Loucy (cell line): ENCODE results near the gene BTD.

Experiments
- H2AFZ ChIP-seq: fragments of 200-600 bp; sonication (generic); 2 replicates; pipeline ENCODE4 v1.6.0; 2016; ENCODE audit warnings: antibody characterized with exemption, mild to moderate bottlenecking, low read length, moderate library complexity
- H3F3A ChIP-seq: fragments of 200-600 bp; 2 replicates; pipeline ENCODE4 v1.6.0; 2016; ENCODE audit warnings: antibody characterized with exemption, low read depth, mild to moderate bottlenecking
- H3K27me3 ChIP-seq: fragments of 200-600 bp; sonication (generic); 2 replicates; pipeline ENCODE4 v1.6.1; 2014; ENCODE audit warnings: low read length, mild to moderate bottlenecking; ENCODE audit not compliant: insufficient read depth, poor library complexity, severe bottlenecking
- H3K36me3 ChIP-seq: fragments of 200-600 bp; sonication (generic); 2 replicates; pipeline ENCODE4 v1.6.1; 2016; ENCODE audit warnings: low read length; ENCODE audit not compliant: insufficient read depth
- H3K4me1 ChIP-seq: fragments of 200-600 bp; sonication (generic); 2 replicates; pipeline ENCODE4 v1.5.1; 2014; ENCODE audit warnings: low read length, mild to moderate bottlenecking; ENCODE audit not compliant: insufficient read depth, poor library complexity, severe bottlenecking
- H3K4me2 ChIP-seq: fragments of 200-600 bp; sonication (generic); 2 replicates; pipeline ENCODE4 v1.6.0; 2014; ENCODE audit warnings: antibody characterized with exemption, low read length, low read depth, mild to moderate bottlenecking; ENCODE audit not compliant: poor library complexity, severe bottlenecking
- H3K4me3 ChIP-seq: fragments of 200-600 bp; sonication (generic); 2 replicates; pipeline ENCODE4 v1.5.1; 2014; ENCODE audit warnings: low read length, mild to moderate bottlenecking, mixed read lengths; ENCODE audit not compliant: poor library complexity, severe bottlenecking
- H3K79me2 ChIP-seq: fragments of 200-600 bp; sonication (generic); 2 replicates; pipeline ENCODE4 v1.6.1; 2014; ENCODE audit warnings: low read length; ENCODE audit not compliant: insufficient read depth
- H3K9ac ChIP-seq: fragments of 200-600 bp; sonication (generic); 2 replicates; pipeline ENCODE4 v1.6.0; 2014; ENCODE audit warnings: mild to moderate bottlenecking, low read depth, low read length, moderate library complexity; ENCODE audit not compliant: poor library complexity, severe bottlenecking
- H3K9me2 ChIP-seq: fragments of 200-600 bp; sonication (generic); replicated peaks from 2 replicates; pipeline ENCODE4 v1.6.1; 2016; ENCODE audit warnings: low read depth, low read length, mixed read lengths
- H3K9me3 ChIP-seq: fragments of 200-600 bp; sonication (generic); 2 replicates; pipeline ENCODE4 v1.6.1; 2014; ENCODE audit warnings: mild to moderate bottlenecking, antibody characterized with exemption, low read length, low read depth; ENCODE audit not compliant: insufficient read depth
- H4K20me1 ChIP-seq: fragments of 200-600 bp; sonication (generic); 2 replicates; pipeline ENCODE4 v1.6.0; 2014; ENCODE audit warnings: antibody characterized with exemption, low read length, mild to moderate bottlenecking; ENCODE audit not compliant: insufficient read depth, poor library complexity, severe bottlenecking
- EZH2phosphoT487 ChIP-seq: fragments of 200-600 bp; IDR thresholded peaks from 2 replicates; pipeline ENCODE4 v1.6.1; 2018; ENCODE audit warnings: antibody characterized with exemption, mild to moderate bottlenecking, moderate library complexity, borderline replicate concordance
- TF ChIP-seq, protein P1 (sequence below): fragments of 200-600 bp; sonication (generic); conservative IDR thresholded peaks from 2 replicates; pipeline ENCODE4 v1.5.1; 2014; ENCODE audit warnings: mild to moderate bottlenecking, antibody characterized with exemption, low read length

Gene BTD

GRCh38 chr3:15656342-15656741, 54.8 kb downstream of the BTD start:
- TF ChIP-seq EZH2phosphoT487 = no peak
- TF ChIP-seq, protein P1, sequence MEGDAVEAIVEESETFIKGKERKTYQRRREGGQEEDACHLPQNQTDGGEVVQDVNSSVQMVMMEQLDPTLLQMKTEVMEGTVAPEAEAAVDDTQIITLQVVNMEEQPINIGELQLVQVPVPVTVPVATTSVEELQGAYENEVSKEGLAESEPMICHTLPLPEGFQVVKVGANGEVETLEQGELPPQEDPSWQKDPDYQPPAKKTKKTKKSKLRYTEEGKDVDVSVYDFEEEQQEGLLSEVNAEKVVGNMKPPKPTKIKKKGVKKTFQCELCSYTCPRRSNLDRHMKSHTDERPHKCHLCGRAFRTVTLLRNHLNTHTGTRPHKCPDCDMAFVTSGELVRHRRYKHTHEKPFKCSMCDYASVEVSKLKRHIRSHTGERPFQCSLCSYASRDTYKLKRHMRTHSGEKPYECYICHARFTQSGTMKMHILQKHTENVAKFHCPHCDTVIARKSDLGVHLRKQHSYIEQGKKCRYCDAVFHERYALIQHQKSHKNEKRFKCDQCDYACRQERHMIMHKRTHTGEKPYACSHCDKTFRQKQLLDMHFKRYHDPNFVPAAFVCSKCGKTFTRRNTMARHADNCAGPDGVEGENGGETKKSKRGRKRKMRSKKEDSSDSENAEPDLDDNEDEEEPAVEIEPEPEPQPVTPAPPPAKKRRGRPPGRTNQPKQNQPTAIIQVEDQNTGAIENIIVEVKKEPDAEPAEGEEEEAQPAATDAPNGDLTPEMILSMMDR = no peak
- Histone ChIP-seq H3K4me3 (no peak overlapping the region), H3K9ac (no peak overlapping the region), H3K4me1 (peaks cover 15% of the 10 kb centered on the region), H3K27me3 (peaks cover 8% of the 10 kb centered on the region), H3F3A (no peaks in the 10 kb centered on the region), H3K4me2 (no peak overlapping the region), H3K79me2 (no peaks in the 10 kb centered on the region), H3K36me3 (no peaks in the 10 kb centered on the region), H4K20me1 (no peaks in the 10 kb centered on the region), H2AFZ (no peak overlapping the region), H3K9me2 (no peaks in the 10 kb centered on the region), H3K9me3 (no peaks in the 10 kb centered on the region)

DNA sequence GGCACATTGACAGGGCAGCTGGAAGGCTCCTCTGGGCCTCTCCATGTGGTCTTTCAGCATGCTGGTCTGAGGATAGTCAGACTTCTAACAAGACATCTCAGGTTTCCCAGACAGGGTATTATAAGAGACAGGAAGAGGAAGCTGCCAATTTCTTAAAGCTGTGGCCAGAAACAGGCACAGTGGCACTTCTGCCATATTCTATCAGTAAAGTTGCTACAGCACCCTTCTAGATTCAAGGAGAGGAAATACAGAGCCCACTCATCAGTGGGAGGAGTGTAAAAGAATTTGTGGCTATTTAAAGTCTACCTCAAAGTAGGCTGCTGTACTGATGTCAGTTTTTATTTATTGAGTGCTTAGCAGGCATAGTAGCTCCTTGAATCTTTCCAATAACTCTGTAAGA, 55.5 kb downstream of the BTD start:
- no peaks in the 10 kb centered on the region for H3K9me2 ChIP-seq
- peaks cover 15% of the 10 kb centered on the region for H3K4me1 ChIP-seq
- peaks cover 5% of the 10 kb centered on the region for H3K27me3 ChIP-seq
- H2AFZ ChIP-seq = no peak overlapping the region
- no peak overlapping the region for H3K9ac ChIP-seq
- no peak overlapping the region for H3K4me2 ChIP-seq
- no peaks in the 10 kb centered on the region for H3K9me3 ChIP-seq
- no peak overlapping the region for H3K4me3 ChIP-seq
- H3K36me3 ChIP-seq = no peaks in the 10 kb centered on the region
- H3F3A ChIP-seq = no peaks in the 10 kb centered on the region
- H4K20me1 ChIP-seq = no peaks in the 10 kb centered on the region
- no peaks in the 10 kb centered on the region for H3K79me2 ChIP-seq
- TF ChIP-seq, protein P1 = no peak
- TF ChIP-seq EZH2phosphoT487 = no peak

DNA sequence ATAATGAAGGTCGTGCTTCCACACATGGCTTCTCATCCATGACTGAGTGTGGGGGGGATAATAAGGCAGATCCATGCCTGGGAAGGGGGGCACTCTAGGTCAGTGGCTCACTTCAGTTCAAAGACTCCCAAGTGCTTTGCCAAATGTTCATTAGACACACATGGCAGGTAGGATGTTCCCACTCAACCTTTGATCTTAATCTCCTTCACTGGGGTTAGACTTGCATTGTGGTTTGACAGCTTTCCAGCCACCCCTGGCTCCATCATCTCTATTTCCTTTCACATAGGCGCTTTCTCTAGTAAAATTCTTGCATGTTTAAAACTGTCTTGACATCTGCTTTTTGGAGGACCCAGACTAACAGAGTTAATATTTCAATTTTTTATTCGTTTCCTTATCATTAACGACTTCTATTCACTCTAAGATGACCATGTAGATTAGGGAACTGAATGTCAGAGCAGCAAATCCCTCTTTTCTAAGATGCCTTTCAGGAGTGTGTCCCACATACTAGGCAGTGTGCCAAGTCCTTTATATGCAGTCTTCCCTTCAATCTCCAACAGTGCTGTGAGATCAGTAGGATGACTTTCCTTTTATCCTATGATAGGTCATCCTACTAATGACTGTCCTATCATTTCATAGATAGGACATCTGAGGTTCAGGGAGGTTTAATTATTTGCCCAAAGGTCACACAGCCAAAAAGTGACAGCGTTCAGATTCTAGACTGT, 57.9 kb downstream of the BTD start:
- no peaks in the 10 kb centered on the region for H3K36me3 ChIP-seq
- H2AFZ ChIP-seq = no peak overlapping the region
- no peaks in the 10 kb centered on the region for H3F3A ChIP-seq
- H3K4me1 ChIP-seq = peaks cover 15% of the 10 kb centered on the region
- H3K4me2 ChIP-seq = peak overlapping the region; percentile 13
- TF ChIP-seq, protein P1 = no peak
- no peak for TF ChIP-seq EZH2phosphoT487
- H3K9me3 ChIP-seq = no peaks in the 10 kb centered on the region
- no peaks in the 10 kb centered on the region for H3K79me2 ChIP-seq
- no peaks in the 10 kb centered on the region for H3K9me2 ChIP-seq
- H3K27me3 ChIP-seq = no peaks in the 10 kb centered on the region
- no peak overlapping the region for H3K4me3 ChIP-seq
- H3K9ac ChIP-seq = no peak overlapping the region
- H4K20me1 ChIP-seq = no peaks in the 10 kb centered on the region
